SHP77 treated with DMSO at 0.1 percent for 48 hours (cell line): ENCODE results near the gene SULT6B1.
"Not testable (repeated sequence)": the region's sequence is repeated elsewhere in the genome, so short reads cannot be mapped to it uniquely, and the experiment has no call there.

ENCODE experiments used
- DNase-seq: peaks from one replicate; lab custom pipeline; 2025; lab: John Stamatoyannopoulos, UW

Gene SULT6B1, protein sequence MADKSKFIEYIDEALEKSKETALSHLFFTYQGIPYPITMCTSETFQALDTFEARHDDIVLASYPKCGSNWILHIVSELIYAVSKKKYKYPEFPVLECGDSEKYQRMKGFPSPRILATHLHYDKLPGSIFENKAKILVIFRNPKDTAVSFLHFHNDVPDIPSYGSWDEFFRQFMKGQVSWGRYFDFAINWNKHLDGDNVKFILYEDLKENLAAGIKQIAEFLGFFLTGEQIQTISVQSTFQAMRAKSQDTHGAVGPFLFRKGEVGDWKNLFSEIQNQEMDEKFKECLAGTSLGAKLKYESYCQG

DNA sequence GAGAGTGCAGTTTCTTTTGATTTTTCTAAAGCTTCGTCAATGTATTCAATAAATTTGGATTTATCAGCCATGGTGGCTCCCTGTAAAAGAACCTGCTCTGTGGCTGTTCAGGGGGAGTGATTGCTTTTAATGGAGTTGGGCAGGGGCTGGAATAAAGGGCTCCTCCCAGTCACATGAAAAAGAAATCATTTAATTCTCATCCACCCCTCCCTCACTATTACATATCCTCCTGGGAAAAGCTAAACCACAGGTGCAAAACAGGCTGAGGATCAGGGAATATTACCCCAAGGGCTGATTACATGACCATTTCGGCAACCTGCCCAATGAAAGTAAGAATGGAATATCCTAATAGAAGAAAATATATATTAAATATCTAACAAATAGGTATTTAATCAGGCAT is at the start of gene SULT6B1:
SULT6B1 (minus strand) TSS at position 101 of the 400 bp plus-strand sequence; CDS start at position 71, 30 bp downstream.
- no peak for DNase-seq

- DNase-seq: no peak
Measured at GRCh38 chr2:37232131-37232933, 43.9 kb upstream of the SULT6B1 start.

DNA sequence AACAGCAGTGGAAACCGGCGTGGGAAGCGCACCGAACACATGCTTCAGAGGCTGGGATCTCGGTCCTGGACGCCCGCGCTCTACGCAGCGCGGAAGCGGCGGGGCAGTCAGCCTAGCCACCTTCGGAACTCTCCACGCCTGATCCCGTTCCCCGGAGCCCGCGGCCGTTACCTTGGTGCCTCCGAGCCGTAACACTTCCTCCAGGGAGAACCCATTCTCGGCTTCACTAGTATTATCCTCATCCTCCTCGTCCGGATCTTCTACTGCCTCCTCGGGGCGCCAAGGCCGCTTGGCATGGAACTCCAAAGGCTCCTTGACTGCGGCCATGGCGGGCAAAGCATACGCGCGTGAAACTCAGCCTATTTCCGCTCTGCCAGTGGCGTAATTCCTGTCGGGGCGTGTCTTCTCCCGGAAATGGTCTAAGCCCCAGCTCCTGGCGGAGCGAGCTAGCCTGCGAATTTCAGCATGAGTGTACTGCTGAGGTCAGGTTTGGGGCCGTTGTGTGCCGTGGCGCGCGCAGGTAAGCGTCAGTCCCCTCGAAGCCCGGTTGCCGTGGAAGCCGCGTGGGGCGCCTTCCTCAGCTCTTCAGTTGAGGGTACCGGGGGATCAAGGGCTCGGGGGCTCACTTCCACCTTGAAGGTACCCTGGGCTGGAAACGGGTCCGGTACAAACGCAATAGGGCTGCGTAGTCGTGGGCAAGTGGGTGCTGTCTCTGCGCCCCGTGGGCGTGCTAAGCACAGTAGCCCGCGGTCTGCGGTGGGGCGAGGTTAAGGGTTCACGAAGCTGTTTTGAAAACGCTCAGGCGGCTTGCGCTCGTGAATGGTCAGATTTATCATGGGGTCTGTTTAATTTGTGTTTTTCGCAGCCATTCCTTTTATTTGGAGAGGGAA is 43.0 kb upstream of the SULT6B1 start, which contains the start of the genes CEBPZ and NDUFAF7:
CEBPZ (minus strand) TSS at position 356 of the 890 bp plus-strand sequence; CDS start at position 327, 29 bp downstream.
NDUFAF7 (plus strand) TSS at position 418 of the 890 bp plus-strand sequence; CDS start at position 466, 48 bp downstream.
- DNase-seq: peak; percentile 73

- no peak for DNase-seq
Measured at GRCh38 chr2:37230581-37230980, 42.1 kb upstream of the SULT6B1 start.

DNA sequence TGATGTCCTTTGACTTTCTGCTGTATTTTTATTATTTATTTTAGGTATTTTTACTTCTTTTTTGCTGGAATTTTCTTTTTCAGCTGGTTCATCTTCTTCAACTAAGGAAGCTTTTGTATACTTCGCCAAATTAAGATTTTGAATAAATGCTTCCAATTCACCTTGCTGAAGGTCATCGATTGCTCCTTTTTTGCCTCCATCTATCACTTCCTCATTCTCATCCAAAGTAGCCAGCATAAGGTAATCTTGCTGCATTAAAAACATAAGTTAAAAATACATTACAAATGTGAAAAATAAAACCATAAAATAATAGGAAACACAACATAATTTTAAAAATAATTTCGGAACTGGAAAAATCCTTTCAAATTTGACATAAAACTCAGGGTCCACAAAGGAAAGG is 40.3 kb upstream of the SULT6B1 start:
- no peak for DNase-seq

- no peak for DNase-seq
Measured at GRCh38 chr2:37226863-37227262, 38.4 kb upstream of the SULT6B1 start.

DNA sequence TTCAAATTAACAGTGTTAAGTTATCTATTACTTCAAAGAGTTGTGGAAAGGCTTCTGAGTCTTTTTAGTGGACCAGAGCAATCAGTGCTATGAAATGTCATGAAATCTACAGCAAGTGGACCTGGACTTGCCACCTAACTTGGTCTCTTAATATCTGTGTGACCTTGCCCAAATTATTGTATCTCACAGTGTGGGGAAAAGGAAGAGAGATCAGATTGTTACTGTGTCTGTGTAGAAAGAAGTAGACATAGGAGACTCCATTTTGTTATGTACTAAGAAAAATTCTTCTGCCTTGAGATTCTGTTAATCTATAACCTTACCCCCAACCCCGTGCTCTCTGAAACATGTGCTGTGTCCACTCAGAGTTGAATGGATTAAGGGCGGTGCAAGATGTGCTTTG is 36.7 kb upstream of the SULT6B1 start:
- not testable (repeated sequence) for DNase-seq

- DNase-seq: no peak
Measured at GRCh38 chr2:37224063-37224462, 35.6 kb upstream of the SULT6B1 start.

GRCh38 chr2:37223131-37223530 is 34.7 kb upstream of the SULT6B1 start:
- no peak for DNase-seq

DNA sequence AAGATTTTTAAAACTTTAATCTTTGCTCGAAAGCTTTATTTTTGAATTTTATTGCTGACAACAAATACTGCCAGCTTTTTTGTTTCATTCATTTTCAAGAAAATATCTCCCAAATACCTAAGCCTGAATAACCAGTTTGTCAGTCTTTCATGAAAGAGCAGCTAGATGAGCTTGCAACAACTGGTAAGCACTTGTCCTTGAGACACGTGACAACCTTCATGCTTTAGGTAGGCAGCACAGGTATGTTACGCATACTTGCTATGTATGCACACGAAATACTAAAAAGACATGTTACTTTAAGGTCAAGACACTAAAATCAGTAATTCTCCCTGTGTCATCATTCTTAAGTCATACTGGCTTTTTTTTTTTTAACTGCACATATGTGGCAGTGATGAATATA is 30.6 kb upstream of the SULT6B1 start:
- no peak for DNase-seq

- DNase-seq: no peak
Measured at GRCh38 chr2:37215250-37215649, 26.8 kb upstream of the SULT6B1 start.

DNA sequence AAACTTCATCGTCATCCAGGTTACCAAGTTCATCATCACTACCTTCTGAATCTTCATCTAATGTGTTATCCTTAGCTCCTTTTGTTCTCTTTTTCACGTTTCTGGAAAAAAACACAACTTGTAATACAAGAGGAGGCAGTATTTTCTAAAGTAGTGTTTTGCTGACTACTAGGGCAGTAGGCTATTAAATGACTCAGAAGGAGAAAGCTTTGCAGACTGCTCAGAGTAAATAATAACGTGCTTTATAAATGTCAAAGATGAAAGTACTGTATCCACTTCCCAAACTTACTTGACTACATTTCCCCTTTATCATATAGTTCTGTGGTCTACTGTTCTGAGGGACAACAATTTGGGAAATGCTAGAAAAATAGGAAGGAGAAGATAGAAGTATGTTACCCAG is 23.5 kb upstream of the SULT6B1 start:
- no peak for DNase-seq

- no peak for DNase-seq
Measured at GRCh38 chr2:37211212-37211611, 22.7 kb upstream of the SULT6B1 start.

DNA sequence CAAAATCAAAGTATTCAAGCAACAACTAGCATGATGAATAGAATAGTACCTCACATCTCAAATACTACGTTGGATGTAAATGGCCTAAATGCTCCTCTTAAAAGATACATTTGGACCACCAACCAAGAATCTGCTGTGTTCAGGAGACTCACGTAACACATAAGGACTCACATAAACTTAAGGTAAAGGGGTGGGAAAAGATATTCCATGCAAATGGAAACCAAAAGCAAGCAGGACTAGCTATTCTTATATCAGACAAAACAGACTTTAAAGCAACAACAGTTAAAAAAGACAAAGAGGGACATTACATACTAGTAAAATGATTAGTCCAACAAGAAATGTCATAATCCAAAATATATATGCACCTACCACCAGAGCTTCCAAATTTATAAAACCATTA is 18.3 kb upstream of the SULT6B1 start:
- DNase-seq: not testable (repeated sequence)

DNA sequence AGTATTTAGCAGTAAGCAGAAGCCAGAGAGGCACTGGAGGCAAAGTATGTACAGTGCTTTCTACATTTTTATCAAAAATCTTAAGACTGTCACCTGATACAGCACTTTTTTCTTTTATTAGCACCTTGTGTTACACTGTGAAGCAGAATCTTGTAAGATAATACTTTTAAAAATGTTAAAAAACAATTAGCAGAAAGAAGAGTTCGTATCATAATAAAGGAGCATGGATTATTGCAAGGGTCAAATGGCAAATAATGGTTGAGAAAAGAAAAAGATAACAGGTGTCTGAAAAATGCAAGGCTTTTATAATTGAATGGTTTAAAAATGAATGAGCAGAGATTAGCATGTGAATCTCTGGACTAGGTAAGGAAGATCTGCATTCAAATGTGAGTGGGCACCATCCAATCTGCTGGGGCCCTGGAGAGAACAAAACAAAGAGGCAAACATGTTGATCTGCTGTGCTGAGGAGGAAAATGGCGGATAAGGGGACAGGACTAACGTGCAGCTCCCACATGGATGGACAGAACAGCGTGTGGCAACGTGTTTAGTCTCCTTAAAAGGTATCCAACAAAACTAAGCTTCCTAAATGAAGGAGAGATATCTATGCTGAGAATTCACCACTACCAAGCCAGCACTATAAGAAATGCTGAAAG is 17.3 kb upstream of the SULT6B1 start:
- DNase-seq: no peak

GRCh38 chr2:37205071-37205661 is 16.7 kb upstream of the SULT6B1 start:
- not testable (repeated sequence) for DNase-seq

- no peak for DNase-seq
Measured at GRCh38 chr2:37203708-37204107, 15.2 kb upstream of the SULT6B1 start.

DNA sequence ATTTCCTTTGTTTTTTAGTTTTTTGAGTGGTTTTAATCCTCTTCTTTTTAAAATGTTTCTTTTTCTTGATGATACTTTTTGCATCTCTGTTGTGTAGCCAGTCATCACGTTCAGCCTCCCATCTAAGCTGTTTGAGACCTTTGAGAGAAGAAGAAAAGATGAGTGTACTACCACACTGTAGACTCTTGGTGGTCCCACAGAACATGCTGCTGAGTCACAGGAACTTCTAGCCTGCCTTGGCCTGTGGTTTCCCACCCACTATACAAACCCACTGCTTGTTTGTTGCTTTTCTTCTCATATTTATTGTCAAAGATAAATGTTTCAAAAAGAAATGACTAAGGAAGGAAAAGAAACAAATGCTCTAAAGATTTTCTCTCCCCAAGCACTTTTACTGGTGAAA is 13.3 kb upstream of the SULT6B1 start:
- DNase-seq: no peak

DNA sequence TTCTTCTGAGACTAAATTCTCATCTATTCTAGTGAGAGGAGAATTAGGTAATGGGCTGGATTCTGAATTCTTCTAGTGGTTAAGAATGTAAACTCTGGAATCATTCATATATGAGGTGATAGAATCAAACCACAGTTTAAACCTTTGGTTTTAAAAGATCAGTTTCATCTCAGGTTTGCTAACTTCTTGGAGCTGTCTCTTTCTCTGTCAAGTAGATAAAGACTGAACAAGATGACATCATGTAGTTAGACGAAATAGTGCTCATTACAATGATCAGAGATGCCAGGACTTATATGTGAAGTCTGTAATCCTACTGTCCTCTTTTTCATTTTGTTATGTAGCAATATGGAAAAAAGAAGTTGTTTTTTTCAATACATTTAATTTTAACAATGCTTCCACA is 12.7 kb upstream of the SULT6B1 start:
- DNase-seq: no peak

- no peak for DNase-seq
Measured at GRCh38 chr2:37198681-37199065, 10.2 kb upstream of the SULT6B1 start.
